Activated T-helper 2 cell treated with anti-CD3 and anti-CD28 coated beads, Interferon-gamma antibody, Interleukin-2, Interleukin-4, amounts not matched to agents 10 μg/mL and 5 μg/mL and 100 μg/mL, durations not matched to agents 14 hours and 24 hours and 36 hours (primary cell): ENCODE results near the gene PMPCA. TPM values are rescaled to one million over a fixed set of nuclear protein-coding genes. Genes with fewer than 3 reads are reported as not detected.

Source experiments
- DNase-seq: peaks from one replicate; pipeline ENCODE4 v3.0.0; 2021; ENCODE audit warnings: low spot score
- H3K27ac Mint-ChIP-seq: one replicate; pipeline ENCODE4 v1.8.0; 2021; ENCODE audit warnings: mixed read lengths
- H3K27me3 Mint-ChIP-seq: one replicate; pipeline ENCODE4 v1.8.0; 2021; ENCODE audit warnings: low read depth, mixed read lengths
- H3K36me3 Mint-ChIP-seq: one replicate; pipeline ENCODE4 v1.8.0; 2021; ENCODE audit warnings: low read depth, mixed read lengths
- H3K4me1 Mint-ChIP-seq: one replicate; pipeline ENCODE4 v1.8.0; 2021; ENCODE audit warnings: low read depth, mixed read lengths
- H3K4me3 Mint-ChIP-seq: one replicate; pipeline ENCODE4 v1.8.0; 2021; ENCODE audit warnings: low read depth, mild to moderate bottlenecking, moderate library complexity, mixed read lengths
- H3K9me3 Mint-ChIP-seq: one replicate; pipeline ENCODE4 v1.8.0; 2021; ENCODE audit warnings: mixed read lengths
- intact Hi-C: fragments of 100-400 bp; cut with micrococcal nuclease; formaldehyde crosslinking; loops from one replicate; pipeline ENCODE4 v1.15.1; 2023
- total RNA-seq: library from RNA; stranded (reverse); gene quantifications from 2 replicates; pipeline ENCODE4 v1.2.3, GENCODE V29; 2022

PMPCA gene
- total RNA-seq, 1 donor from 2014 or later = 111 TPM

GRCh38 chr9:136377341-136378169, 32.9 kb upstream of the PMPCA start:
- no peaks in the 10 kb centered on the region for H3K4me1 Mint-ChIP-seq
- H3K27ac Mint-ChIP-seq = no peak overlapping the region
- no peaks in the 10 kb centered on the region for H3K27me3 Mint-ChIP-seq
- DNase-seq = no peak
- no peaks in the 10 kb centered on the region for H3K9me3 Mint-ChIP-seq
- intact Hi-C loops = no loop called here
- H3K4me3 Mint-ChIP-seq = no peak overlapping the region
- peaks cover 15% of the 10 kb centered on the region for H3K36me3 Mint-ChIP-seq

- intact Hi-C loops = no loop called here
- no peaks in the 10 kb centered on the region for H3K9me3 Mint-ChIP-seq
- H3K27ac Mint-ChIP-seq = no peak overlapping the region
- no peaks in the 10 kb centered on the region for H3K27me3 Mint-ChIP-seq
- H3K4me1 Mint-ChIP-seq = no peaks in the 10 kb centered on the region
- DNase-seq = no peak
- no peak overlapping the region for H3K4me3 Mint-ChIP-seq
- H3K36me3 Mint-ChIP-seq = peaks cover 20% of the 10 kb centered on the region
Observed at GRCh38 chr9:136378170-136379002, 32.1 kb upstream of the PMPCA start.

- intact Hi-C loops = no loop called here
- H3K36me3 Mint-ChIP-seq = peaks cover 25% of the 10 kb centered on the region
- H3K27me3 Mint-ChIP-seq = no peaks in the 10 kb centered on the region
- no peak for DNase-seq
- H3K4me1 Mint-ChIP-seq = no peaks in the 10 kb centered on the region
- no peak overlapping the region for H3K4me3 Mint-ChIP-seq
- no peak overlapping the region for H3K27ac Mint-ChIP-seq
- no peaks in the 10 kb centered on the region for H3K9me3 Mint-ChIP-seq
Observed at GRCh38 chr9:136379003-136379287, 31.5 kb upstream of the PMPCA start.

GRCh38 chr9:136379401-136379800, 31.1 kb upstream of the PMPCA start:
- DNase-seq = no peak
- Mint-ChIP-seq H3K4me3 (no peak overlapping the region), H3K9me3 (no peaks in the 10 kb centered on the region), H3K27ac (no peak overlapping the region), H3K4me1 (peaks cover 2% of the 10 kb centered on the region), H3K36me3 (peaks cover 28% of the 10 kb centered on the region), H3K27me3 (no peaks in the 10 kb centered on the region)
- intact Hi-C loops = no loop called here

- intact Hi-C loops = no loop called here
- H3K9me3 Mint-ChIP-seq = no peaks in the 10 kb centered on the region
- no peak overlapping the region for H3K4me3 Mint-ChIP-seq
- no peaks in the 10 kb centered on the region for H3K27me3 Mint-ChIP-seq
- DNase-seq = no peak
- no peak overlapping the region for H3K27ac Mint-ChIP-seq
- H3K4me1 Mint-ChIP-seq = peaks cover 6% of the 10 kb centered on the region
- peaks cover 28% of the 10 kb centered on the region for H3K36me3 Mint-ChIP-seq
Observed at GRCh38 chr9:136379891-136380290, 30.6 kb upstream of the PMPCA start.

GRCh38 chr9:136380381-136380780, 30.1 kb upstream of the PMPCA start:
- DNase-seq = no peak
- Mint-ChIP-seq H3K4me1 (peaks cover 9% of the 10 kb centered on the region), H3K27me3 (no peaks in the 10 kb centered on the region), H3K36me3 (peaks cover 32% of the 10 kb centered on the region), H3K27ac (no peak overlapping the region), H3K9me3 (no peaks in the 10 kb centered on the region), H3K4me3 (no peak overlapping the region)
- intact Hi-C loops = no loop called here

- no peak overlapping the region for H3K4me3 Mint-ChIP-seq
- intact Hi-C loops = no loop called here
- H3K36me3 Mint-ChIP-seq = peaks cover 42% of the 10 kb centered on the region
- H3K27me3 Mint-ChIP-seq = no peaks in the 10 kb centered on the region
- H3K27ac Mint-ChIP-seq = no peak overlapping the region
- DNase-seq = no peak
- H3K4me1 Mint-ChIP-seq = peaks cover 17% of the 10 kb centered on the region
- no peaks in the 10 kb centered on the region for H3K9me3 Mint-ChIP-seq
Observed at GRCh38 chr9:136381311-136381710, 29.1 kb upstream of the PMPCA start.

GRCh38 chr9:136381966-136382513, 28.4 kb upstream of the PMPCA start:
- Mint-ChIP-seq H3K36me3 (peaks cover 47% of the 10 kb centered on the region), H3K27me3 (no peaks in the 10 kb centered on the region), H3K27ac (no peak overlapping the region), H3K4me1 (peaks cover 17% of the 10 kb centered on the region), H3K4me3 (no peak overlapping the region), H3K9me3 (no peaks in the 10 kb centered on the region)
- intact Hi-C loops = no loop called here
- no peak for DNase-seq

GRCh38 chr9:136383436-136383835, 27.0 kb upstream of the PMPCA start:
- DNase-seq = no peak
- Mint-ChIP-seq H3K4me3 (no peak overlapping the region), H3K4me1 (peaks cover 17% of the 10 kb centered on the region), H3K27ac (no peak overlapping the region), H3K36me3 (peaks cover 58% of the 10 kb centered on the region), H3K27me3 (no peaks in the 10 kb centered on the region), H3K9me3 (no peaks in the 10 kb centered on the region)
- intact Hi-C loops = no loop called here

- Mint-ChIP-seq H3K36me3 (peaks cover 72% of the 10 kb centered on the region), H3K27ac (peak overlapping the region; percentile 55), H3K9me3 (no peaks in the 10 kb centered on the region), H3K4me1 (peaks cover 19% of the 10 kb centered on the region), H3K27me3 (no peaks in the 10 kb centered on the region), H3K4me3 (no peak overlapping the region)
- DNase-seq = peak; percentile 57
- intact Hi-C loops = loop anchor here (2.0 kb wide), 1 partner anchor 18 kb away; no protein-coding TSS in a partner anchor
Observed at GRCh38 chr9:136385015-136385414, 25.4 kb upstream of the PMPCA start.

GRCh38 chr9:136386018-136386417, 24.4 kb upstream of the PMPCA start:
- no peak for DNase-seq
- Mint-ChIP-seq H3K27me3 (no peaks in the 10 kb centered on the region), H3K27ac (no peak overlapping the region), H3K36me3 (peaks cover 74% of the 10 kb centered on the region), H3K4me3 (no peak overlapping the region), H3K9me3 (no peaks in the 10 kb centered on the region), H3K4me1 (peaks cover 19% of the 10 kb centered on the region)
- intact Hi-C loops = no loop called here

GRCh38 chr9:136387217-136387616, 23.2 kb upstream of the PMPCA start:
- intact Hi-C loops = no loop called here
- no peak overlapping the region for H3K4me3 Mint-ChIP-seq
- H3K36me3 Mint-ChIP-seq = peaks cover 79% of the 10 kb centered on the region
- no peak for DNase-seq
- H3K27me3 Mint-ChIP-seq = no peaks in the 10 kb centered on the region
- H3K27ac Mint-ChIP-seq = no peak overlapping the region
- no peaks in the 10 kb centered on the region for H3K9me3 Mint-ChIP-seq
- peaks cover 19% of the 10 kb centered on the region for H3K4me1 Mint-ChIP-seq

- H3K36me3 Mint-ChIP-seq = peaks cover 69% of the 10 kb centered on the region
- no peaks in the 10 kb centered on the region for H3K27me3 Mint-ChIP-seq
- intact Hi-C loops = no loop called here
- DNase-seq = no peak
- H3K9me3 Mint-ChIP-seq = no peaks in the 10 kb centered on the region
- H3K4me1 Mint-ChIP-seq = peaks cover 18% of the 10 kb centered on the region
- no peak overlapping the region for H3K4me3 Mint-ChIP-seq
- no peak overlapping the region for H3K27ac Mint-ChIP-seq
Observed at GRCh38 chr9:136389396-136389795, 21.1 kb upstream of the PMPCA start.
